GM19467 (cell line): ENCODE measurements around the gene GUCD1.
"Not testable (repeated sequence)": the region's sequence is repeated elsewhere in the genome, so short reads cannot be mapped to it uniquely, and the experiment has no call there.

ENCODE experiments used
- ATAC-seq: cut with Tn5 transposase; IDR thresholded peaks from one replicate; pipeline ENCODE4 v1.9.1; 2021; ENCODE audit warnings: mild to moderate bottlenecking, moderate library complexity; ENCODE audit not compliant: unreplicated experiment

The GUCD1 gene

GRCh38 chr22:24554313-24555164, at the start of gene GUCD1:
Gene GUCD1 (minus strand): TSS chr22:24555138. CDS start chr22:24554991, 147 bp downstream.
- ATAC-seq = peak; percentile 17

GRCh38 chr22:24603770-24604629, 49.1 kb upstream of the GUCD1 start:
- ATAC-seq = not testable (repeated sequence)

DNA sequence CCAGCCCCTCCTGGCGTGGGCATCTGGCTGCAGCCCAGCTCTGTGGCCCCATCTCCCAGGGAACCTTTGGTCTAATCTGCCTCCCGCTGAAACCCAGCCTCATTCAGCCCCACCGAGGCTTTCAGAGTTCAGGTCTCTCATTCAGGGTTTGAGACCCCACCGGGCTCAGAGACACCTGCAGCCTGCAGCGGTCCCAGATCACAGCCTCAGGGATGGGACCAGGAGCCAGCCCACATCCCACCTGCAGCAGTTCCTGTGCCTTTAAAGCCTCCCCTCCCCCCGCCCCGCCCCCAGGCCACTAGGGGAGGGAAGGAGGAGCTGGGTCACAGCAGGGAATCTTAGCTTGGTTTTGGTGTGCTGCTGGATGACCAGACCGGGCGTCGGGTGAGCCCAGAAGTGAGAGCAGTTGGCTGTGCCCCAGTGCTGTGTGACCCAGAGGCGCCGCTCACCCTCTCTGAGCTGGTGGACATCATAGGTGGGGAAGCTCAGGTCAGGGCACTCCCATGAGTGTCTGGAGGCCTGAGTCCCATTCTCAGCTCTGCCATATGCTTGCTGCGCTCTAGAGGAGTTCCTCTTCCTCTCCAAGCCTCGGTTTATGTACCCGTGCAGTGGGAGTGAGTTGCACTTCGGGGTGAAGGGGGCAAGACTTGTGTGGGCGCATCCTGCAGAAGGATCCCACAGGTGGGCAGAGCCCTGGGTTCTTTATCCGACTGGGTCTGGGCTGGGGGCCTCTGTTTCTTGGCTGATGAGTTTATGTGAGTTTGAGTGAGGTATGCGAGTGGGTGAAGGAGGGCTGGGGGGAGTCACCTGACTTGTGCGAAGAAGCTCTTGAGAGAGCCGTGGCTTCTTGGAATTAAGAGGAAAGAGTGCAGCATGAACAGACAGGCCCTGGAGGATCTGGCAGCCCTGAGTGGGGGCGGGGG, 48.2 kb upstream of the GUCD1 start, which contains the start of gene GGT1:
Gene GGT1, plus strand, starts transcription at position 347 of the 923 bp plus-strand sequence. CDS start 7,889 bp downstream, outside the sequence.
- not testable (repeated sequence) for ATAC-seq

GRCh38 chr22:24602105-24602749, 47.3 kb upstream of the GUCD1 start:
- not testable (repeated sequence) for ATAC-seq

- no peak for ATAC-seq
Observed at GRCh38 chr22:24601217-24602104, 46.5 kb upstream of the GUCD1 start.

DNA sequence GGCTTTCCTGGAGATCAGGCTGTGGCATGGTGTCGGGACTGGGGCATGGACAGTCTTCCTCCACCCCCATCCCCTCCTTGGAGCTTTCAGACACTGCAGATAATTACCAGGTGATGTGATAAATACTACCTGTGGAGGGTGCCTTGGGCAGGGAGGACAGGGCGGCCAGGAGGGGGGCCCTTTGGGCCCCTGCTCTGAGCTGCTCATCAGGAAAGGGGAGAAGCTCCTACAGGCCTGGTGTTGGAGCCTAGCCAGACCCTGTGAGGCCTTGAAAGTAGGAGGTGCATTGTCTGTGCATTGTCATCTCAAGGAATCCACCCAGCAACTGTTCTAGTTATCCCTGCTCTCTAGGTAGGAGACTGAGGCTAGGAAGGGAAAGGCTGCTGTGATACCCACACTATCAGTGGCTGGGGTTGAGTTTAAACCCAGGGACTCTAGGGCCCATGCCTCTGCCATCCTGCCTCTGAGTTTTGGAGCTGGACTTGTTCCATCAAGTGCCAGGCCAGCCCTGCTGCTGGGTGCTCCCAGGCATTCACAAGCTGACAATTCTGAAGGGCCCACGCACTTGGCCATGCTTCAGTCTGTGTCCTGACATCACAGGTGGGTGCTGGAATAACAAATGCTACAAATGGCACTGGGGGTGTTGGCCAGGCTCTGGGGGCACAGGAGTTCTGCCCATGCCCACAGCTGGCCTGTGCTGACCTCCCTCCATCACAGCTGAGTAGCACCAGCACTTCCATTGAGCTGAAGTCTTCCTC, 45.2 kb upstream of the GUCD1 start:
- ATAC-seq = not testable (repeated sequence)

DNA sequence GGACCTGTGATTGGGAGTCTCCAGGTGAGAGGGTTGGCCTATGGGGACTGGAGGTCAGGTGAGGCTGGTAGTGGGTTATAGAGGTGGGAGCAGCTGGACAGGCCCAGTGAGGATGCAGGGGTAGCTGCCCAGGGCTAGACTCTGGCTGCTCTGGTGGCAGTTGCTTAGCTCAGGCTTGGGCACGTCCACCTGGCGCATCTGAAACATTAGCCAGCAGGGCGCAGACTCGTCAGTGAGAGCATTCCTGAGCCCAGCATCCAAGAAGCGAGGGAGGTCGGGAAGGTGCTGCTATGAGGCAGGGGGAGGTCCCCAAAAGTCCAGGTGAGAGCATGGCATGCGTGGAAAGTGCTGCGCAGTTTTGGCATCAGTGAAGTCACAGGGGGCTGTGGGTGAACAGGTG, 44.6 kb upstream of the GUCD1 start:
- ATAC-seq = no peak

DNA sequence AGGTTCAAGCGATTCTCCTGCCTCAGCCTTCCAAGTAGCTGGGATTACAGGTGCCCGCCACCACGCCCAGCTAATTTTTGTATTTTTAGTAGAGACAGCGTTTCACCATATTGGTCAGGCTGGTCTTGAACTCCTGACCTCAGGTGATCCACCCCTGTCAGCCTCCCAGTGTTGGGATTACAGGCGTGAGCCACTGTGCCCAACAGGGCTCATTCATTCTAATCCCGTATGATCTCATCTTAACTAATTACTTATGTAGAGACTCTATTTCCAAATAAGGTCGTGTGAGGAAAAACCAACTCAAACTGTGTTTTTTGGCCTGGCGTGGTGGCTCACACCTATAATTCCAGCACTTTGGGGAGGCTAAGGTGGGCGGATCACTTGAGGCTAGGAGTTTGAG, 42.1 kb upstream of the GUCD1 start:
- not testable (repeated sequence) for ATAC-seq

GRCh38 chr22:24595863-24596262, 40.9 kb upstream of the GUCD1 start:
- ATAC-seq = no peak

DNA sequence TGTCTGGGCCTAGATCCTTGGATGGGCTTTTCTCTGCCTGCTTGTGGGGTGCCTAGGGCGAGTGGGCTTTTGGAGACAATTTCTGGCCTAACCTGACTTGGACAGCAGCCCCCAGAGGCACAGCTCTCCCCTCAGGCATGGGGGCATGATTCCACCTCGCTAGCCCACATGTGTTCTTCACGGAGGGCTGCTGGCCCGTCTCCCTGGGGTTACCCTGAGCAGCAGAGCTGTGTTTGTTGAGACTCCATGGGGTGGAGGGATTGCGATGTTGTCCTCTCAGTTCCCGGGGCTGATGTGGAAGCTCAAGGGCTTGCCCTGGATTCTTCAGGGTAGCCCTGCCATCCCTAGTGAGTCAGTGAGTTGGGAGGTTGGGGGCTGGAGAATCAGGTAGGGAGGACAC, 40.3 kb upstream of the GUCD1 start:
- ATAC-seq = no peak

DNA sequence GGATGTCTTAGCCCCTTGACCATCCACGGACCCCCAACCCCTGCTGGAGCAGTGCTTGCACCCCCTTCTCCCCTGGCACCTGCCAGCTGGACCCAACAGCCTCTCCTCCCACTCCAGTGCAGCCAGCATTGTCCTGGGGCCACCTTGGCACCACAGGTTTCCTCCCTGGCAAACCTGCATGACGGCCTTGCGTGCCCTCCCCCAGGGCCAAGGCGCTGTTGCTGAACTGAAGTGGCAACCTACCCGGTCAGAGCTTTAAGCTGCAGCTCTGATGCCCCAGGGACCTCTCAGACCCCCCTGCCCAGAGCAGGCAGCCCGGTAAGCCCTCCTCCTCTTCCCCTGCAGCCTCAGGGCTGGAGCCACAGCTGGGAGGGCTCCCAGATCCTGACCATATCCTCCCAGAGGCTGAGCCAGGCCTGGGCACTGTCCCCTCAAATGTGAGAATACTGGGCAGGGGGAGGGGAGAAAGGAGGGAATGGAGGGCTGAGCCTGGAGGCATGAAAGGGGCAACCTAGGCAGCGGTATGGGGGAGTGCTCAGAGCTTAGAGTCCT, 39.7 kb upstream of the GUCD1 start:
- no peak for ATAC-seq

- no peak for ATAC-seq
Observed at GRCh38 chr22:24593836-24594568, 39.1 kb upstream of the GUCD1 start.

DNA sequence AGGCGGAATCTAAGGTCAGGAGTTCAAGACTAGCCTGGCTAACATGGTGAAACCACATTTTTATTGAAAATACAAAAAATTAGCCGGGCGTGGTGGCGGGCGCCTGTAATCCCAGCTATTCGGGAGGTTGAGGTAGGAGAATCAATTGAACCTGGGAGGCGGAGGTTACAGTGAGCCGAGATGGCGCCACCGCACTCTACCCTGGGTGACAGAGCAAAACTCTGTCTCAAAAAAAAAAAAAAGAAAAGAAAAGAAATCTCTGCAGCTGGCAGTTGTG, 38.6 kb upstream of the GUCD1 start:
- ATAC-seq = not testable (repeated sequence)

- ATAC-seq = peak; percentile 84
Observed at GRCh38 chr22:24592851-24593558, 38.1 kb upstream of the GUCD1 start, which contains the start of gene LRRC75B. Gene LRRC75B (minus strand): TSS chr22:24593073. CDS start chr22:24593039, 34 bp downstream.

DNA sequence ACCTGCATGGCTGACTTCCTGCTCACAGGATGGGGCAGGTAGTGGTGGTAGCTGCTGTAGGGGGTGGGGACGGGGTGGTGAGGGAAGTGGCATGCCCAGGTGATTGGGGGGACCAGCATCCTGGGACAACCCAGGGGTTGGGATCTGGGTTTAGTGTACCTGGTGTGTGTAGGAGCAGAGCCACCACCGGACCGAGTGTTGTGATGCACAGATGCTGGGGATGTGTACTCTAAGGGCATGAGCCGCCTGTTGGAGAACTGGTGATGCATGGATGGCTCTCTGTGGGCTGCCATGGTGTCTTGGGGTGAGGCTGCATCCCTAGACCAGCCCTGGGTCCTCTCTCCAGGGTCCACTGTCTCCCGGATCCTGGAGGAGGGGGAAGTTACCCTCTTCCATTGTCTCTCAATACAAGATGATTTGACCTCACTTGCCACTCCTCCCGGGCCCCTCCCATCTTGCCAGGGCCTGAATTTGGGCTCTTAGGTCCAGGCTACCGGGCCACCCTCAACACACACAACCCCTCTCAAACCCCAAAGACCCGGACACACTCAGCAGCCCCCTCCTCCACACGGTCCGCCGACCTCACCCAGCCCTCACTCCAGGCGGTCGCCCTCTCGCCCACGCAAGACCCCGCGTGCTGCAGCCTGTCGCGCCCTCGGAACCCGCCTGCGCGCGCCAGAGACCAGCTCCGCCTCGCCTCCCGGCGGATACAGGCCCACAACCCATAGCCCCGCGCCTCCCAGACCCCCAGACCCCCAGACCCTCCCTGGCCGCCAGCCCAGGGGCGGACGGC, 37.3 kb upstream of the GUCD1 start:
- no peak for ATAC-seq

DNA sequence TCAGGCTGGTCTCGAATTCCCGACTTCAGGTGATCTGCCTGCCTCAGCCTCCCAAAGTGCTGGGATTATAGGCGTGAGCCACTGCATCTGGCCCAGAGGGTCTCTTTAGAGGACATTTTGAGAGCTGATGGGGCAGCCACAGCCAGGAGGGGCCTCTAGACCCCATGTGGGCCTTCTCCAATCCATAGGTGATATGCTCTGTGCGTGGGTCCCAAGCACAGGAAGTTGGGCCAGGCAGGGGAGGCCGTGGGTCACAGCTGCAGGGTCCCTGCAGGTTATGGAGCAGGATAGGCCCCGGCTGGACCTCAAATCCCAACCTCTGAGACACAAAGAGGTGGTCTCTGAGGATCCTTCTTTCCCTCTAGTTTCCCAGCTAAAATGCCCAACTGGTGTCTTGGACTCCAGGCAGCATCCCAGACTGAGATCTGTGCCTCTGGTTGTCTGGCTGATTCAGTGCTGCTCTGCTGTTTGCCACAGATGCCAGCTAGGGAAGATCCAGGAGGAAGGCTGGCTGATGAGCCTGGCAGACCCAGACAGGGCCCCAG, 36.4 kb upstream of the GUCD1 start:
- no peak for ATAC-seq
